ENCODE measurements around the gene C19orf33. TPM values are rescaled to one million over a fixed set of nuclear protein-coding genes. Genes with fewer than 3 reads are reported as not detected.

Gene C19orf33
- total and polyA plus RNA-seq, 2 donors from 2014 or later = 40.3 to 43.9 TPM

DNA sequence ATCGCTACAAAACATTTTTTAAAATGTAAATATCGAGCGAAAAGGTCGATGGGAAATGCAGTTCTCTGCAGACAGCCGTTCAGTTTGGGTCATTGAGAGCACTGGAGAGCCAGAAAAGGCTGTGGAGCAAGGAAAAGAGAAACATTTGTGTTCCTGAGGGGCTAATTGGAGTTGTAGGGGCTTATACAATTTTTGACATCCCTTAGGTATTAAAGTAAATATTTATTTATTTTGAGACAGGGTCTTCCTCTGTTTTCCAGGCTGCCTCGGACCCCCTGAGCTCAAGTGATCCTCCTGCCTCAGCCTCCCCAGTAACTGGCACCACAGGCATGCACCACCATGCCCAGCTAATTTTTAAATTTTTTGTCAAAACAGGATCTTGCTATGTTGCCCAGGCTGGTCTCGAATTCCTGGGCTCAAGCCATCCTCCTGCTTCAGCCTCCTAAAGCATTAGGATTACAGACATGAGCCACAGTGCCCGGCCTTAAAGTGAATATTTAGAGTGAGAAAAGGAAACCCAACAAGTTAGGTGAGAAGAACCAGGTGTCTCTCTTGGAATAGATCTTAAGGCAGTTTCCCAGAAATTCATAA lies 12.5 kb downstream of the C19orf33 start:
- intact Hi-C loops (cut with DNase I) = no loop called here
- FAIRE-seq (no peak), DNase-seq (no peak)
- peak overlapping the region; percentile 44 to 63 (median 49) for H3K4me3 ChIP-seq (ENCODE audit: low read length in 3 of 3)
- no peaks in the 10 kb centered on the region for H3K36me3 ChIP-seq (ENCODE audit: control insufficient read depth in 2 of 3, insufficient read depth in 3 of 3, low read length in 3 of 3)
- no peaks in the 10 kb centered on the region for H3K9me3 ChIP-seq (ENCODE audit: control insufficient read depth in 2 of 3, insufficient read depth in 1 of 3, low read length in 3 of 3)
- peaks cover 0 to 16% (median 5%) of the 10 kb centered on the region in 3 donors for H3K4me1 ChIP-seq (ENCODE audit: control insufficient read depth in 2 of 3, insufficient read depth in 2 of 3, low read depth in 1 of 3, low read length in 3 of 3)
- peak overlapping the region in 2 of 3 donors; percentile 21 to 78 for H3K9ac ChIP-seq (ENCODE audit: low read length in 3 of 3)
- peaks cover 2% of the 10 kb centered on the region for H3K27me3 ChIP-seq (ENCODE audit: control insufficient read depth, insufficient read depth, low read length)
- peak overlapping the region; percentile 69 to 82 for H3K27ac ChIP-seq (ENCODE audit: low read depth in 2 of 2, low read length in 2 of 2)
- TF ChIP-seq, protein P1, sequence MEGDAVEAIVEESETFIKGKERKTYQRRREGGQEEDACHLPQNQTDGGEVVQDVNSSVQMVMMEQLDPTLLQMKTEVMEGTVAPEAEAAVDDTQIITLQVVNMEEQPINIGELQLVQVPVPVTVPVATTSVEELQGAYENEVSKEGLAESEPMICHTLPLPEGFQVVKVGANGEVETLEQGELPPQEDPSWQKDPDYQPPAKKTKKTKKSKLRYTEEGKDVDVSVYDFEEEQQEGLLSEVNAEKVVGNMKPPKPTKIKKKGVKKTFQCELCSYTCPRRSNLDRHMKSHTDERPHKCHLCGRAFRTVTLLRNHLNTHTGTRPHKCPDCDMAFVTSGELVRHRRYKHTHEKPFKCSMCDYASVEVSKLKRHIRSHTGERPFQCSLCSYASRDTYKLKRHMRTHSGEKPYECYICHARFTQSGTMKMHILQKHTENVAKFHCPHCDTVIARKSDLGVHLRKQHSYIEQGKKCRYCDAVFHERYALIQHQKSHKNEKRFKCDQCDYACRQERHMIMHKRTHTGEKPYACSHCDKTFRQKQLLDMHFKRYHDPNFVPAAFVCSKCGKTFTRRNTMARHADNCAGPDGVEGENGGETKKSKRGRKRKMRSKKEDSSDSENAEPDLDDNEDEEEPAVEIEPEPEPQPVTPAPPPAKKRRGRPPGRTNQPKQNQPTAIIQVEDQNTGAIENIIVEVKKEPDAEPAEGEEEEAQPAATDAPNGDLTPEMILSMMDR (IDR thresholded peaks at IDR 0.05; ENCODE audit: borderline replicate concordance, extremely low read depth, insufficient read depth) = no peak

DNA sequence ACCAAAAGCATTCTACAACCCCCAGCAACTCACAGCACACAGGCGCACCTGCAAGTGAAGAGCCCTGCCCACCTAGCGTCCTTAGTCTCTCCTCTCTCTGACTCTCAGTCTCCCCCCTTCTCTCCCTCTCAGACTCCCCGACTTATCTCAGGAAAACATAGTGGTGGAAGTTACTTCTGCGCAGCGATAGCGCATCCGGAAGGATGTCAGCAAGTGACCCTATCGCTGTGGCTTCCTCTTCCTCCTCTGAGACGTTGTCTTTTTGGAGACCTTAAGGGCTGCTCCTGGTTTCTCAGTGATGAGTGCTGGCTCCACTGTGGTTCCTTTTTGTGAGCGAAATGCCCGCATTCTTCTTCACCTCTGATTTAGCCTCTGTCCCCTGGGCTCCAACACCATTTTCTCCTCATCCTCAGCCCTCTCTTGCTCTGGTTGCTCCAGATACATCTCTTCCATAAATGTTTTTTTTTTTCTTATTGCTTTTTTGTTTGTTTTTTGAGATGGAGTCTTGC lies 13.1 kb downstream of the C19orf33 start:
- intact Hi-C loops (cut with DNase I) = no loop called here
- no peak overlapping the region for H3K9ac ChIP-seq (ENCODE audit: low read length in 3 of 3)
- TF ChIP-seq, protein P1 (IDR thresholded peaks at IDR 0.05; ENCODE audit: borderline replicate concordance, extremely low read depth, insufficient read depth) = no peak
- H3K9me3 ChIP-seq (ENCODE audit: control insufficient read depth in 2 of 3, insufficient read depth in 1 of 3, low read length in 3 of 3) = no peaks in the 10 kb centered on the region
- no peaks in the 10 kb centered on the region for H3K36me3 ChIP-seq (ENCODE audit: control insufficient read depth in 2 of 3, insufficient read depth in 3 of 3, low read length in 3 of 3)
- H3K4me1 ChIP-seq (ENCODE audit: control insufficient read depth in 2 of 3, insufficient read depth in 2 of 3, low read depth in 1 of 3, low read length in 3 of 3) = peaks cover 0 to 19% (median 5%) of the 10 kb centered on the region in 3 donors
- peaks cover 2% of the 10 kb centered on the region for H3K27me3 ChIP-seq (ENCODE audit: control insufficient read depth, insufficient read depth, low read length)
- no peak overlapping the region for H3K4me3 ChIP-seq (ENCODE audit: low read length in 3 of 3)
- H3K27ac ChIP-seq (ENCODE audit: low read depth in 2 of 2, low read length in 2 of 2) = no peak overlapping the region
- FAIRE-seq (no peak), DNase-seq (no peak)

DNA sequence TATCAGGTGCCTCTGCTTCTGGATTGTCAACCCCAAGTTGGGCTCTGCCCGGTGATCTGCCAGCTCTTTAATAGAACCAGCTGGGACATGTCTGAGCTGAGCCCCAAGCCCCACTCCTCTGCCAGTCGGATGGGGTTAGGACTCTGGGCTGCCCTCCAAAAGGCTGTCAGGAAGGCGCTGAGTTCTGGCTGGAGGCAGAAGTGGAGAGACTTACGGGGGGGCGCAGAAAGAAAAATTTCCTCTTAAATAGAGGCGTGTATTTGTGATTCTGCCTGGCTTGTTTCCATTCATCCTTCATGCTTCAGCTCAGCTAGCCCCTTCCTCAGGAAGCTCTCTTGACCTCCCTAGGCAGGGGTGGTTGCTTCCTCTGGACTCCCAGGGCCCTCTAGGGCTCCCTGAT lies 14.6 kb downstream of the C19orf33 start:
- peaks cover 2% of the 10 kb centered on the region for H3K27me3 ChIP-seq (ENCODE audit: control insufficient read depth, insufficient read depth, low read length)
- H3K4me1 ChIP-seq (ENCODE audit: control insufficient read depth in 2 of 3, insufficient read depth in 2 of 3, low read depth in 1 of 3, low read length in 3 of 3) = peaks cover 0 to 20% (median 5%) of the 10 kb centered on the region in 3 donors
- FAIRE-seq (no peak), DNase-seq (peak in 2 of 5 donors; percentile 35 to 70)
- H3K27ac ChIP-seq (ENCODE audit: low read depth in 2 of 2, low read length in 2 of 2) = no peak overlapping the region
- H3K36me3 ChIP-seq (ENCODE audit: control insufficient read depth in 2 of 3, insufficient read depth in 3 of 3, low read length in 3 of 3) = no peaks in the 10 kb centered on the region
- intact Hi-C loops (cut with DNase I) = no loop called here
- no peak overlapping the region for H3K9ac ChIP-seq (ENCODE audit: low read length in 3 of 3)
- no peaks in the 10 kb centered on the region for H3K9me3 ChIP-seq (ENCODE audit: control insufficient read depth in 2 of 3, insufficient read depth in 1 of 3, low read length in 3 of 3)
- TF ChIP-seq, protein P1 (IDR thresholded peaks at IDR 0.05; ENCODE audit: borderline replicate concordance, extremely low read depth, insufficient read depth) = no peak
- no peak overlapping the region for H3K4me3 ChIP-seq (ENCODE audit: low read length in 3 of 3)

Data from kidney (tissue), 14 donors.